Forelimb muscle (tissue), 1 donor: ENCODE data around the gene HIVEP3. TPM values are rescaled to one million over a fixed set of nuclear protein-coding genes. Genes with fewer than 3 reads are reported as not detected.

ENCODE experiments used
- DNase-seq: peaks from one replicate; pipeline ENCODE4 v3.0.0-alpha.2; 2013; ENCODE audit warnings: low read depth
- polyA plus RNA-seq: library from polyadenylated mRNA; unstranded; fragments of 120-200 nt; gene quantifications from one replicate; pipeline ENCODE4 v1.2.1, GENCODE V29; 2013; ENCODE audit not compliant: insufficient read length

The HIVEP3 gene
- polyA plus RNA-seq, 1 donor = 2.1 TPM

DNA sequence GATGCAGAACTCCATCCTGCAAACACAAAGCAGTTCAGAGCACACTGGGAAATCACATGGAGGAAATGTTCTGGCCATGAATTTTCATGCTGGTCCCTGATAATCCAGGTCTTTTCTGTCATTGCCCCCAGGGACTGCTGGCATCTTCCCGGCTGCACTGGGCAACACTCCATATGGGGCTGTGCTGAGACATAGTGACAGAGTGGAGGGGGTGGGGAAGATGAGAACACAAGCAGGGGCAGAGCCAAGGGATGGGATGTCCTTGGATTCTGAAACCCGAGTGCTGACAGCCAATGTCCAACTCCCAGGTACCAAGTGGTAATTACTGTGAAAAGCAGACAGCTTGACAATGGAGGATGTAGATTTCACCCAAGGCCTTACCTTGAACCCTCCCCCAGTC is 185.7 kb downstream of the HIVEP3 start:
- no peak for DNase-seq

DNA sequence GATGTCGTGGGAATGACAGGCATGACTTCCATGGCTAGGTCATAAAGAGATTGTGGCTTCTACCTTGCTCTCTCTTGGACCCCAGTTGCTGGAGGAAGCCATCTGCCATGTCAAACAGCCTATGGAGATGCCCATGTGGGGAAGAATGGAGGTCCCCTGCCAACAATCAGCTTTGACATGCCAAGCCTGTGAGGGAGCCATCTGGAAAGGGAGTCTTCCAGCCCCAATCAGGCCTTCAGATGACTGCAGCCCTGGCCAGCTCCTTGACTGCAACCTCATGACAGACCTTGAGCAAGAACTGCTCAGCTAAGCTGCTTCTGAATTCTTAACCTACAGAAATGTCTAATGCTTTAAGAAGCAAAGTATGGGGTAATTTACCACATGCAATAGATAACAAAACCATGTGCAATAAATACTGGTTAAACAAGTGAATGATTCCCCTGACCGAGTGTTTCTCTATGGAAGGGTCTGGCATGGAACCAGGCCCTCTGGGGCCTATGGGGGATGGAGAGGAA is 187.1 kb downstream of the HIVEP3 start:
- no peak for DNase-seq

DNA sequence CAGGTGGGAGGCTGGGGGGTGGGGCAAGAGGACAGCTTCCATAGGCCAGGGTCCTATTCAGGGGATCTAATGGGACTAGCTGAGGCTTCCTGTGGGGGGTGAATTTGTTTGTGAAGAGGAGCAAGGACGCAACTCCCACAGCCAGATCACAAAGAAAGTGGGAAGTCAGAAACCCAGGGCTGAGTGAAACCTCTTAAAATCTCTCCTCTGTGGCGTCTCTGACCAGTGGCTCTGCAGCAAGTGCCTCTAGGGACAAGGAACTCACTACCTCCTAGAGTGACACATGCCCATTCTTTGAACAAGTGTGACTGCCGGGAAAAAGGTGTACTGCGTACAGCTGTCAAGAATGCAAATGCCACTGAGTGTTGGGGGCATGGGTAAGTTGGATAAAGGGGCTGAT is 187.9 kb downstream of the HIVEP3 start:
- no peak for DNase-seq

DNA sequence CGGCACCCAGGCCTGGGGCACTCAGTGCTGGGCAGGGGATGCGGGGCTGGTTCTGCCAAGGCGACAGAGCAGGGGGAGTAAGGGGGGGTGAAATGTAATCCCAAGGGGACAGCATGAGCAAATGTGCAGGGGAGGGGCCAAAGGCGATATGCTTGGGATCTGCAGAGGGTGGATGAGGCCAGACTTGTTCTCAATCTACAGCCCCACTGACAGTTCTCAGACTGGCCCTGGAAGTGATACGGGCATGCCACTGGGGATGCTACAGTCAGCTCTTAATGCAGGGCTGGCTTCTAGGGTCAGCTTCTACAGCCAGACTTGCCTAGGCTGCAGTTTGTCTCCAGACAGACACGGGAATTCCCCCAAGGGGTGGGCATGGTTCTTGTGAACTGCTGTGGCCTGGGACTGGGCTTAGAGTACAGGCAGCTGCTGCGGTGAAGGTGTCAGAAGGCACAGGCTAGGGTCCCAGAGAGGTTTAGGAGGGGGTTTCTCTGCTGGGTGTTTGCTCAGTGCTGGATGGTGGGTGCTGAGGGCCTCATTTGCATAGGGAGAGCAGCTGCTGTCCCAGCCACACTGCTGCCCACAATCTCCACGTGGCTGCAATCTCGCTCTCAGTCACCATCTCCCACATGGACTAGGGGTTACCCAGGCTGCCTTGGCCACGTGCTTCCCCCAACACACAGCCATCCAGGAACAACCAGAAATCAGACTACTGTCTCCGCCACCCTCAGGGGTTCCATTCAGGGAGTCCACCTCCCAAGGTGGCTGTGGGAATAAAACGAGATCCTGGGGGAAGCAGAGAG is 190.1 kb downstream of the HIVEP3 start:
- no peak for DNase-seq

DNA sequence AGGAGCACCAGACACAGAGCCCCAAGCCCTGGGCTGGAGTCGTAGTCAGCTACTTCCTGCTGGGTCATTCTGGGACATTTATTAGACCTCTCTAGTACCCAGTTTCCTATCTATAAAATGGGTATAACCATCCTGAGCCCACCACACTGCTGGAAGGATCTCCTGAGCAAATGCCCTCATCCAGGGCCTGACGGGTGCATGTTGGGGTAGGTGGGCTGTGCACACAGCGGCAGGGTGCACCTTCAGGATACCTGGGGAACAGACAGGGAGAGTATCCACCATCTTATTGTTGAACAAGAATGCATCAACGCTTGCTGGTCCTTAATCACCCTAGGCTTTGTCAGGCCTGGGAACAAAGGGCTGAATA is 191.0 kb downstream of the HIVEP3 start:
- no peak for DNase-seq

DNA sequence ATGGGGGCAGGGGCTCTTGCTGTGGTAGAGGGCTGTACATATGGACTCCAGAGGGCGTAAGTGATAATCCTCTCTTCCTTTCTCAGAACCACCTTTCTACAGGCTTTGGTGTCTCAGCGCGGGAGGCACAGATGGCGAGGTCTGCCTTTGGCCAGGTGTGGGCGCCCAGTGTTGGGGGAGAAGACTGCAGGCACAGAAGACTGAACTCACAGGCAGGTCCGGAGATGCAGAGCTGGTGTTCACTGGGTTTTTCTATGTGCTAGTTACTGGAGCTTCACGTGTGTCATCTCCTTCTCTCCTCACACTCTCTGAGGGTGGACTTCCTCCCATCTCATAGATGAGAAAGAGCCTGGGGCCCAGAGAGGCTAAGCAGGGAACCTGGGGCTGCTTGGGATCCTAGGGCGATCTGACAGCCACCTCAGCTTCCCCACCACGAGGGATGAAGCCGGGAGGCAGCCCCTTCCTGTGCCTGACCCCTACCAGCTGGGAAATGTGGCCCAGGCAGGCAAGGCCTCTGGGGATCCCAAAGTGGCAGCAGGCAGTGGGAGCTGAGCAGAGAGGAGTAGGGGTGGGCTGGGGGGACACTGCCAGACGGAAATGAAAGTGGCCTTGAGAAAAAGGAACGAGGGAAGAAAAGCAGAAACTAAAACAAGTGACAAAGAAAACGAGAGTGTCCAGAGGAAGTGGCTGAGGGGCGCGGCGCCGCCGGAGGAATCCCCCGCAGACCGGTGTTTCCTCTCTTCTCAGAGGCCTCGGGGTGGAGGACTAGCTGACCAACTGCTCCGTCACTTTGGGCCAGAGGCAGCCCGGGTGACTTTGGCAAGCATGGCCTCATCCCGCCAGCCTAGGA is 191.6 kb downstream of the HIVEP3 start:
- no peak for DNase-seq

DNA sequence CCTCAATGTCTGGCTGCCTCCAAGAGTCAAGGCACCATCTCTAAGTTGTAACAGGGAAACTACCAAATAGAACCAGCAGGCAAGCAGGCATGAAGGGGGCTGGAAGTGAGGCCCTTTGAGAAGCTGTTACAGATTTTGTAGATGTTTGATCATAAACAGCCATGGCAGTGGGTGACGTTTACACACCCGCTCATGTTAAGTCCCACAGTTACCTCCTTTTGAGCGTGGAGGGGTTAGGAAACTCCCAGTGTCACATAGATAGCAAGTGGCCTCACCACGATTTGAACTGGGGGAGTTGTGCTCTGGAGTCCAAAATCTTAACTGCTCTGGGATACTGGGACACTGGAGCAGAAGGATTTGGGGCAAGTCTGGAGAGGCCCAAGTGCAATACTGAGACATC is 192.4 kb downstream of the HIVEP3 start:
- DNase-seq = no peak

DNA sequence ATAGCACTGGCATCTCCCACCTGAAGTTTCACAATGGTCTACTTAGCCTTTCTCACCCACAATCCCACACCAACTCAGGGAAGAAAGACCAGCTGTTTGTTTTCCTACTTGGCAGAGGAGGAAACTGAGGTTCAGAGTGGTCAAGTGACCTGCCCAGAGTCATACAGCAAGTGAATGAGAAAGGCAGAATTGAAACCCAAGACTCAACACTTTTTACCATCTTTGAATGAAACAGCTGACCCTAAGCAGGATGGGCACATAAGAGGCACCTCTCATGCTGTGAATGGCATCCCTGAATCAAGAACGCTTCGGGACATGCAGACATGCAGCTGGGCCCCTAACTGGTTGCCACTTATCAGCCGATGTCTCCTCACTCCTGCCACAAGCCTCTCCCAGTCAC is 193.8 kb downstream of the HIVEP3 start:
- no peak for DNase-seq

DNA sequence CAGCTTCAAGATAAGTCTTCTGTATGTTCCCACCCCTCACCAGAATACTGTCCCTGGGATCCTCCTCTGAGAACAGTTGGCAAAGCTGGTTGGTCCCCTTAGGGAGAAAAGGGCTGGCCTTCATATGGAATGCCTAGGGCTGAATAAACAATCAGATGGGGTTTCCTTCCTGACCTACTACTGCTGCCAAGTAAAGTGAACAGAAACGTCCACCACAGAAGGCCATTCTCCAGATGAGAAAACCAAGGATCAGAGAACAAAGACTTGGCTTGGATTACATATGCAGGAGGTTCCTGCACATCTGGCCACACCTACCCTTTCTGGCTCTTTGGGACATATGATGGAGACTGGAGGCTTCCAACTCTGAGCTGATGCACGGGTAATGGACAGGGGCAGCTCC is 194.5 kb downstream of the HIVEP3 start:
- no peak for DNase-seq

DNA sequence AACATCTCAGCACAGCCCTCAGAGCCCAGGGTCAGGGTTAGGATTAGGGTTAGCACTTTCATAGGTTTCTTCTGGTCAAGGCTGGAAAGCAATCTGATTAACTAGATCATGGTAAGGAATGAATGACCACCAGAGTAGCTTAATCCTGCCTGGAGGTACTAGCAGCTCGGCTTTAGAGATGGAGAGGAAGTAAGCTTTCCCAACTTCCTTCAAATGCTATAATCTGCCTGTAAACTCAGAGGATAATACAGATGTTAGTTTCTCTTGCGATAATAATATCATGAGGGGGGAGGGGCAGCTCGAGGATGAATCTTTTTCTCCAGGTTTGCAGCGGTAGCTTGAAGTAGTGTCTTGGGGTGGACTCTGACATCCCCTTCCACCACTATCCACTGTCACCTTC is 194.9 kb downstream of the HIVEP3 start:
- no peak for DNase-seq

DNA sequence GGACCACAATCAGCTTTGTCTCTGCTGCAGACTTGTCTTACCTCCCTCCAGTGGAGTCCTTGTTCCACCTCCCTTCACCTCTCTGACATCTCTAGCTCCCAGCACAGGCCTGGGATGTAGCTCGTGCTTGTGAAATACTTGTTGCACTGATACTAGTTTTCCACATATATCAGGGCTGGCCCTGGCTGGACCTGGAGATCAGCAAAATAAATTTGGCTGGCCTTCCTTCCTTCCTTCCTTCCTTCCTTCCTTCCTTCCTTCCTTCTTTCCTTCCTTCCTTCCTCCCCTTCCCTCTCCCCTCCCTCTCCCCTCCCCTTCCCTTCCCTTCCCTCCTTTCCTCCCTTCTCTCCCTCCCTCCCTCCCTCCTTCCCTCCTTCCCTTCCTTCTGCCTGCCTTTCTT is 196.5 kb downstream of the HIVEP3 start:
- DNase-seq = no peak

DNA sequence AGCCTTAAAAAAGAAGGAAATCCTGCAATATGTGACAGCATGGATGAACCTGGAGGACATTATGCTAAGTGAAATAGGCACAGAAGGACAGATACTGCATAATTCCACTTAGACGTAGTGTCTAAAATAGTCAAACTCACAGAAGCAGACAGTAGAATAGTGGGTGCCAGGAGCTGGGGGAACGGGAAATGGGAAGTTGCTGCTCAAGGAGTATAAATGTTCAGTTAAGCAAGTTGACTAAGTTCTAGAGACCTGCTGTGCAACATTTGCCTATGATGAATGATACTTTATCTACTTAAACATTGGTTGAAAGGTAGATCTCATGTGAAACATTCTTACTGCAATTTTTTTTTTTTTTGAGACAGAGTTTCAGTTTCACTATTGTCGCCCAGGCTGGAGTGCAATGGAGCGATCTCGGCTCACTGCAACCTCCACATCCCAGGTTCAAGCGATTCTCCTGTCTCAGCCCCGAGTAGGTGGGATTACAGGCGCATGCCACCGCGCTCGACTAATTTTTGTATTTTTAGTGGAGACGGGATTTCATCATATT is 197.8 kb downstream of the HIVEP3 start:
- no peak for DNase-seq

DNA sequence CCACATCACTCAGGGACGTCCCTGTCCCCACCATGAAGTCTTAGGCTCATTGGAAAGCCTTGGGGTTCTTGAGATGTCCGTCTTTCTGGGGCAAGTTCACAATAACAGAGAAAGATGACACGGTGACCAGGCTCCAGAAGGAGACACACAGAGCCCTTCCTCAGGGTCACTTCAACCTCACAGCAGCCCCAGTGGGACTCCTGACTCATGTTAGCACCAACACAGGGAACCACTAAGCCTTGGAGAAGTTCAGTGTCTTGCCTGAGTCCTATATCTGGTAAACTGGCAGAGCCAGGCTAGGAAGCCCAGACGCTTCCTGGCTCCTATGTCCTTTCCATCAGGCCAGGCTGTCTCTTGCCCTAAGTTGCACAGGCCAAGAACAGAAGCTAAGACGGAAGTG is 199.1 kb downstream of the HIVEP3 start:
- DNase-seq = no peak

DNA sequence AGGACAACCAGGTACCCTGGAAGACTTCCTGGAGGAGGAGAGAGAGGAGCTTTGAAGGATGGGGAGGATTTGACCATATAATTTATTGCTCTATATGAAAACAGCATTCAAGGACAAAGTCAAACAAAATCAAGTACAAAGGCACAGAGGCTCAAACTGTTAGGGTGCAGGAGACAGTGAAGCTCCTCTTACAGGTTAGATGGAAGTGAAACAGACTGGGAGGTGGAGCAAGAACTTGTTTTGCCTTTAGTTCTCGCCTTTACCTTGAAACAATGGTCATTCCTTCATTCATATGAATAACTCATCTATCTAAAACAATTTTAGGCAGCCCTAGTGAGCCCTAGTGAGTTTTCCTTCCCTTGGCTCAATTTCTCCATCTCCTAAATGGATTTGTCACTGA is 199.6 kb downstream of the HIVEP3 start:
- no peak for DNase-seq

DNA sequence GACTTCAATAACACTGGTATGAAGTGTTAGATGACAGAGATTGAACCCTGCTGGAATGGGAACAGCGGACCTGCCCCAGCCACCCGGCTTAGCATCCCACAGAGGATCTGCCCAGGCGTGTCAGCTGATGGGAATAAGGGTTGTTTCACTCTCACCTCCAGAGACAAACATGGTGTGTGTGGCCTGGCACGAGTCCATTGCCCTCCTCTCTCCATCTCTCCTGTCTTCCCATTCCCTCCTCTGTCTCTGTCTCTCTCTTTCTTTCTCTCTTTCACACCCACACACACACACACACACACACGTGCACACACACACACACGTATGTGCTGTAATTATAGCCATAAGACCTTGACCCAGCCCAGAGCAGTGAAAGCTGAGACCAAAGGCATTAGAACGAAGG is 200.2 kb downstream of the HIVEP3 start:
- no peak for DNase-seq

DNA sequence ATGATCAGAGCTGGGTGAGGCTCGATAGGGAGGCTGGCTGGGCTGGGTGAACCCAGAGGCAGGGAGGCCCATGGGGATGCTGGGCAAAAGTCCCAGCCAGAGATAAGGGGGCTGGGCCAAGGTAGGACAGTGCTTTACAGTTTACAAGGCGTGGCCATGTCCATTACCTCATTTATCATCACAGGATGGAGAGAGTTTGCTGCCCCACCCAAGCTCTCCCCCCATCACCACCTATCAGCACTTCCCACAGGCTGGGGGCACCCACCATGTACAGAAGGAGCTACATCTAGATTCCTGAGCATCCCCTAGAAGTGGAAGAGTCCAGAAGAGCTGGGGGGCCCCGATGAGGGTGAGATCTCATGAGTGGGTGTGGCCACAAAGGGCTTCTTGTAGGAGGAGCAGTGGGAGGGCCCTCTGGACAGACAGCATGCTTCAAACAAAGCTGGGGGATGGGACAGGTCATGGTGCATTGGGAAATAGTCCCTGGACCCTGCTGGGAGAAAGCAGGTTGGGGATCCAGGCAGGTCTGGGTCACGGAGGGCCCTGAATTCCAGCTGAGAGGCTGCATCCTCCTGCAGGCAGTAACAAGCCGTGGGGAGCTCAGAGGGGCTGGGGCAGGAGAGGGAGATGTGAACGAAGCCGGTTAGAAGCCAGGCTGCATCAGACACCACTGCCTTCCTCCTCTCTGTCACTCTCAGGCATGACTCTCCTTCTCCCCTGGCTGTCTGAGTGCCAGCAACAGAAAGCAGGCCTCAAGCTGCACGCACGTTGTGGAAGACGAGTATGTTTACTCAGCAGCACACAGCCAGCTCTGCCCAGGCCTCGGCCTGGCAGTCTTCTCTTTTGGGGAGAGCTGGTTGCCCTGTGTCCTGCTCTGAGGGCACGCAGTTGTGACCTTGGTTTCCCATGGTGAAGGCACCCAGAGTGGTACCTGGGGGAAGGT is 202.3 kb downstream of the HIVEP3 start:
- no peak for DNase-seq

DNA sequence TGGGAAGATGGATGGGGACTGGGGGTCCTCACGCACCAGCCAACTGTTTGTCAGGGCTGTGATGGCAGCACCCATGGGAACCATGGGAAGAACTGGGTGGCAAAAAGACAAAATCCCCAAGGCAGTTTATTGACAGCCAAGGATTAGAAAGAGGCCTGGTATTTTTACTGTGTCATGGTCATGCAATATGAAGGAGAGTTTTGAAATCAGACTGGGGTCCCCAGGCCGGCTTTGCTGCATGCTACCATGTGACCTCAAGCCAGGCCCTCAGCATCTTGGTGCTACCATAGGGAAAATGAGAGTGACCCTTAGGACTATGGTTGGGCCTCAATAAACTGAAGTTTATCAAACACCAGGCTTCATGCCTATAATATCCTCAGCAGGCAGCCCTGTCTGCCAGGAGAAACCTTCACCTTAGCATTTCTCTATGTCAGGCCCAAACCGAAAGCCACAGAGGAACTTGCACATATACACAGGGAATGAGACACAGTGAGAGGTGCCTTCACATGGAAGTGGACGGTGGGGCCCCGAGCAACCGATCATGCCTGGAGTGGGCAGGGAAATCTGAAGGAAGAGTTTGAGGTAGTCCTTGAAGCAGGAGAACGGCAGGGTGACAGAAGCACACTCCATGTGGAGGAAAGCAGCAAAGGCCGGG is 203.2 kb downstream of the HIVEP3 start:
- DNase-seq = no peak

DNA sequence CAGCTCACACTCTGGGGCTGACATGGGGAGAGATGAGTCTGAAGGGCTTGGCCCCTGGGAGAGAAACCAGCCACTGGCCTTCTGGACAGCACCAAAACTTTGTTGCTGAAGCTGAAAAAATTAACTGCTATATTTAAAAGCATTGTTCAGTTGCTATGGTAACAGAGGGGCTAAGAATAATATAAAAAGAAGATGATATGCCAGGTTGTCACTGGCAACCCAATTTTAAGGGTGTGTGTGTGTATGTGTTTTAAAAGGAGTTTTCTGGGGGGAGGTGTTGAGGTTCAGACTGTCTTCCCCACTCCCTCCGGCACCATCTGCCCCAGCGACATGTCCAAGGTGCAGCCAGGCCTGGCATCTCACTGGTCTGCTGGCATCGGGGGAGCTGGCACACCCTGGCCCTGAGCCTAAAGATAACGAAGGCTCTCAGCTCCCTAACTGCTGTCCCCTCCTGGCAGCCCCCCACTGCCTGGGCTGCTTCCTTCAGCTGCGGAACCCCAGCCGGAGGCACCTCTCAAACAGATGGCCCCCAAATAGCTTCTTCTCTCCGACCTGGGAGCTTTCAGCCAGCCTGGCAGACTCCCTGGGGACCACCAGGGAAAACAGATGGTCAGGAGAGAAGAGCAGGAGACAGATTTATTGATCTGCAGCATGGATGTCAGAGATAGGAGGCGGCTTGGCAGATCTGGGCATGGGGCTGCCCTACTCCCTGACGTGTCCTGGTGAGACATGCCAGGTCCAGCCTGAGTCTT is 203.9 kb downstream of the HIVEP3 start:
- DNase-seq = no peak

DNA sequence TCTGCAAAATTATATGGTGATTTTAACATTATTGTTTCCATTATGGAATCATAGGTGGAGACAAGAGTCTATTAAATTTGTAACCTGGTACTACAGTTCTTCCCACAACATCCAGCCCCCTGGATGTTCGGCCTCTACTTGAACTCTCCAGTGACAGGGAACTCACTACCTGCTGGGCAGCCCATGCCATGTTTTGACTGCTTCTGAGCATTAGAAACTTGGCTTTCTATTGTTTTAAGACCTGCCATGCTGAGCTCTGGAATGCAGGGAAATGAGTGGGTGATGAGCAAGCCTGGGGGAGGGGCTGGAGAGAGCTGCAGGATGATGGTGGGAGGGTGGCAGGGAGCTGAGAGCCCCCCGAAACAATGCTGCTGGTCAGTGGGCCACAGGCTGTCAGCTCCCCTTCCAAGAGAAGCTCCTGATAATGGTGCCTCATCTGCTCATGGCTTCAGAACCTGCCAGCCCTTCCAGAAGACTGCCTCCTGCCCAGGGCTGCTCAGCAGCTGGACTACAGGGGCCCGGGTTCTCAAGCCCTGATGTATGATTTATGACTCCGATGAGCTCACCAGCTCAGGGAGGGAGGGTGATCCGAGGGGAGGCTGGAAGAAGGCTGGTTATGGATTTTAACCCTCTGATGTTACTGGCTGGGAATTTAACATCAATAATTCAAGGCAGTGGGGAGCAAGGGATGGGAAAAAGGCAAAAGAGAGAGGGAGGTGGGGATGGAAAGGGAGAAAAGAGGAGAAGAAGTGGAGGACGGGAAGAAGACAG is 205.0 kb downstream of the HIVEP3 start:
- no peak for DNase-seq

DNA sequence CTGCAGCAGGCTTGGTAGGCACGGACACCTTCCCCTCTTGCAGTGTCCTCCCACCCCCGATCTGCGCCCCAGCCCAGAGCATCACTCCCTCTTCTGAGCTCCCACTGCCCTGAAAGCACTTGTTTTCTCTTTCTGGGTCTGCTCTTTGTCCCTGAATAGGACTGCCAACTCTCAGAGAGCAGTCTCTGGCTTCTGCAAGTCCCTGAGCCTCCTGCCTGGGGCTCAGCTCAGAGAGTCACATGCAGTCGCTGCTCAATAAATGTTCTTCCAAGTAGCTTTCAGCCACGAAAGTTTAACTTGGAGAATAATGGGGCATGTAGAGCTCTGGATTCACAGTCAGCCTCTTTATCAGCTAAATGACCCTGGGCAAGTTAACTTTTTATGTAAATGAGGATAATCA is 205.6 kb downstream of the HIVEP3 start:
- no peak for DNase-seq
